HUES48 (cell line): ENCODE results near the gene ADAMTSL3.
"Not testable (repeated sequence)": the region's sequence is repeated elsewhere in the genome, so short reads cannot be mapped to it uniquely, and the experiment has no call there.

ENCODE experiments used
- H3K27ac ChIP-seq: one replicate; pipeline ENCODE4 v1.7.0; 2013; ENCODE audit warnings: low read depth, low read length, inconsistent platforms
- H3K27me3 ChIP-seq: 2 replicates; pipeline ENCODE4 v1.6.1; 2013; ENCODE audit warnings: mild to moderate bottlenecking, low read length; ENCODE audit not compliant: control insufficient read depth, insufficient read depth
- H3K36me3 ChIP-seq: 2 replicates; pipeline ENCODE4 v1.6.1; 2013; ENCODE audit warnings: low read length; ENCODE audit not compliant: control insufficient read depth, insufficient read depth
- H3K4me1 ChIP-seq: 2 replicates; pipeline ENCODE4 v1.6.1; 2013; ENCODE audit warnings: mild to moderate bottlenecking, low read length; ENCODE audit not compliant: control insufficient read depth, insufficient read depth
- H3K4me3 ChIP-seq: 2 replicates; pipeline ENCODE4 v1.5.1; 2013; ENCODE audit warnings: mild to moderate bottlenecking, low read depth, low read length
- H3K9ac ChIP-seq: 2 replicates; pipeline ENCODE4 v1.6.1; 2013; ENCODE audit warnings: mild to moderate bottlenecking, low read depth, low read length, moderate library complexity
- H3K9me3 ChIP-seq: 2 replicates; pipeline ENCODE4 v1.6.1; 2013; ENCODE audit warnings: low read length; ENCODE audit not compliant: control insufficient read depth, insufficient read depth

Gene ADAMTSL3

DNA sequence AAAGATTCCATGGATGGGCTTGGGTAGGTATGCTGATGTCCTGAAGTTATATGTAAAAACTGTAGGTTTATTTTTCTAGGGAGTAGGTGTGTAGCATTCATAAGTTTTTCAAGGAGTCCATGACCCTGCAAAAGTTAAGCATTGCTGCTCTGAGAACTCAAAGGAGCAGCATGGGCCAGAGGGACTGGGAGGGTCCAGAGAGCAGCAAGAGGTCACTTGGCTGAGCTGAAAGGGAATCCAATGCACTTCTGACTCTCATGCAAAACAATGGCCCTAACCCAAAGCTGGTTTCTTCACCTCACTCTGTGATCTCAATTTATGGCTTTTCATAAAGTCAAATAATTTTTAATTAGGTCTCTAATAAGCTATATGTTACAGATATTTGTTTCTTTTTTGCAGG, 383.4 kb downstream of the ADAMTSL3 start:
- Histone ChIP-seq H3K4me3 (no peak overlapping the region), H3K4me1 (0 out of 2 replicates have a peak, but pooled peaks cover 4% of the 10 kb centered on the region), H3K9me3 (no peaks in the 10 kb centered on the region), H3K27me3 (no peaks in the 10 kb centered on the region), H3K36me3 (no peaks in the 10 kb centered on the region), H3K27ac (no peak overlapping the region), H3K9ac (no peak overlapping the region)

DNA sequence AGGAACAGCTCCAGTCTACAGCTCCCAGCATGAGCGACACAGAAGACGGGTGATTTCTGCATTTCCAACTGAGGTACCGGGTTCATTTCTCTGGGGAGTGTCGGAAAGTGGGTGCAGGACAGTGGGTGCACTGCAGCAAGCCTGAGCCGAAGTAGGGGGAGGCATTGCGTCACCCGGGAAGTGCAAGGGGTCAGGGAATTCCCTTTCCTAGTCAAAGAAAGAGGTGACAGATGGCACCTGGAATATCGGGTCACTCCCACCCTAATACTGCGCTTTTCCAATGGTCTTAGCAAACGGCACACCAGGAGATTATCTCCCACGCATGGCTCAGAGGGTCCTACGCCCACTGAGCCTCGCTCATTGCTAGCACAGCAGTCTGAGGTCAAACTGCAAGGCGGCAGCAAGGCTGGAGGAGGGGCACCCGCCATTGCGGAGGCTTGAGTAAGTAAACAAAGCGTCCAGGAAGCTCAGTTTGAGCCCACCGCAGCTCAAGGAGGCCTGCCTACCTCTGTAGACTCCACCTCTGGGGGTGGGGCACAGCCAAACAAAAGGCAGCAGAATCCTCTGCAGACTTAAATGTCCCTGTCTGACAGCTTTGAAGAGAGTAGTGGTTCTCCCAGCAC, 388.6 kb downstream of the ADAMTSL3 start:
- H3K9ac ChIP-seq, H3K27me3 ChIP-seq, H3K4me1 ChIP-seq, H3K27ac ChIP-seq, H3K36me3 ChIP-seq, H3K9me3 ChIP-seq: not testable (repeated sequence)
- peak overlapping the region; percentile 17; the same call in 1 of the 2 replicates for H3K4me3 ChIP-seq

- no peak overlapping the region for H3K27ac ChIP-seq
Measured at GRCh38 chr15:84046064-84046637, 392.2 kb downstream of the ADAMTSL3 start.

DNA sequence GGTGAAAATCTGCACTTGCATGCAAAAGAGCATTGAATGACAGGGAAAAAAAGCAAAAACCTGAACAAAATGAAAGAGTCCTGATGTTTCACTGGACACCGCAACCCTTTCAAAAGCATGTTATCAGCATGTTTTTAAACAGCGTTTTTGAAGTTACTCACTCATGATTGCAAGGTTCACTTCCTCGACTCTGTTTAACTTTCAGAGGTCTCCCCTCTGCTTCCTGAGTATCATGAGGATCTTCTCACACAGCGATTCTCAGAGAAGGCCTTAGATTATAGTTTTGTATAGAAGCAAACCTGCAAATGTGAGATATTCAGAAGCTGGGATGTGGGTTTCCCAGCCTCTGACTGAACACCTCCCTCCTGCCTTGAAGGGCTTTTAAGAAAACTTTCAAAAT, 395.6 kb downstream of the ADAMTSL3 start:
- not testable (repeated sequence) for H3K4me3 ChIP-seq, H3K9ac ChIP-seq, H3K27ac ChIP-seq, H3K4me1 ChIP-seq, H3K36me3 ChIP-seq, H3K9me3 ChIP-seq, H3K27me3 ChIP-seq

More at GRCh38 chr15:84046064-84046637, 392.2 kb downstream of the ADAMTSL3 start:
- Histone ChIP-seq H3K4me3 (no peak overlapping the region), H3K9me3 (no peaks in the 10 kb centered on the region; the same call in 1 of the 2 replicates), H3K36me3 (no peaks in the 10 kb centered on the region), H3K9ac (no peak overlapping the region), H3K4me1 (no peaks in the 10 kb centered on the region), H3K27me3 (no peaks in the 10 kb centered on the region)

GRCh38 chr15:84050076-84050475, 396.2 kb downstream of the ADAMTSL3 start:
- H3K27ac ChIP-seq, result no peak overlapping the region
- no peak overlapping the region for H3K4me3 ChIP-seq

DNA sequence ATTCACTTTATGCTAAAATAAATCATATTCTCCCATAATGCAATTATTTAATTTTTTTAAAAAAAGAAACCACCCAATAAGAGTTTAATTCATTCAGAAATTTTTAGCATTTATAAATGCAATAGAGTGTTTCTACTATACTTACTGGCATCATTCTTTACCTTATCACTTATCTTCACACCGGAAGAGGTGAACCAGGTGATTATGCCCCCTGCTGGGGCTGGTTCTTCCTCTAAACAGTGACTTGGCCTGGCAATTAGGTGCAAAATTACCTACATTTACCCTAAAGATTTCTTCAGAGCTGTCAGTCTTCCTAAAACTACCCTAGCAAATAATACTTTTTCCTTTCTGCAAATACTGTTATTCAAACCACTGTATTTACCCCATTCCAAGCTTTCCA, 397.2 kb downstream of the ADAMTSL3 start:
- H3K9ac ChIP-seq, H3K4me1 ChIP-seq, H3K36me3 ChIP-seq, H3K27ac ChIP-seq, H3K9me3 ChIP-seq, H3K27me3 ChIP-seq, H3K4me3 ChIP-seq: not testable (repeated sequence)

More at GRCh38 chr15:84050076-84050475, 396.2 kb downstream of the ADAMTSL3 start:
- Histone ChIP-seq H3K9me3 (no peaks in the 10 kb centered on the region; the same call in 1 of the 2 replicates), H3K4me1 (no peaks in the 10 kb centered on the region), H3K36me3 (no peaks in the 10 kb centered on the region), H3K9ac (no peak overlapping the region), H3K27me3 (no peaks in the 10 kb centered on the region)

- H3K27ac ChIP-seq, H3K9ac ChIP-seq, H3K36me3 ChIP-seq, H3K4me3 ChIP-seq, H3K27me3 ChIP-seq, H3K9me3 ChIP-seq, H3K4me1 ChIP-seq: not testable (repeated sequence)
Measured at GRCh38 chr15:84054544-84054943, 400.6 kb downstream of the ADAMTSL3 start.

- peaks cover 5% of the 10 kb centered on the region; the same call in 1 of the 2 replicates for H3K9me3 ChIP-seq
- H3K4me1 ChIP-seq, result no peaks in the 10 kb centered on the region
- peaks cover 17% of the 10 kb centered on the region for H3K27me3 ChIP-seq
- no peaks in the 10 kb centered on the region for H3K36me3 ChIP-seq
- no peak overlapping the region for H3K4me3 ChIP-seq
- no peak overlapping the region for H3K9ac ChIP-seq
- peak overlapping the region; percentile 51 for H3K27ac ChIP-seq
Measured at GRCh38 chr15:84057714-84058331, 403.9 kb downstream of the ADAMTSL3 start.

DNA sequence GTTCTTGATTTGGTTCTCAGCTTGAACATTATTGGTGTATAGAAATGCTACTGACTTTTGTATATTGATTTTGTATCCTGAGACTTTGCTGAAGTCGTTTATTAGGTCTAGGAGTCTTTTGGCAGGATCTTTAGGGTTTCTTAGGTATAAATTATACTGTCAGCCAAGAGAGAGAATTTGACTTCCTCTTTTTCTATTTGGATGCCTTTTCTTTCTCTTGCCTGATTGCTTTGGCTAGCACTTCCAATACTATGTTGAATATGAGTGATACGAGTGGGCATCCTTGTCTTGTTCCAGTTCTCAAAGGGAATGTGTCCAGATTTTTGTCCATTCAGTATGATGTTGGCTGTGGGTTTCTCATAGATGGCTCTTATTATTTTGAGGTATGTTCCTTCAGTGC, 409.8 kb downstream of the ADAMTSL3 start:
- H3K9me3 ChIP-seq, result peaks cover 11% of the 10 kb centered on the region; the same call in 1 of the 2 replicates
- H3K4me1 ChIP-seq, H3K9ac ChIP-seq, H3K36me3 ChIP-seq, H3K4me3 ChIP-seq, H3K27ac ChIP-seq: not testable (repeated sequence)
- H3K27me3 ChIP-seq, result peaks cover 17% of the 10 kb centered on the region

DNA sequence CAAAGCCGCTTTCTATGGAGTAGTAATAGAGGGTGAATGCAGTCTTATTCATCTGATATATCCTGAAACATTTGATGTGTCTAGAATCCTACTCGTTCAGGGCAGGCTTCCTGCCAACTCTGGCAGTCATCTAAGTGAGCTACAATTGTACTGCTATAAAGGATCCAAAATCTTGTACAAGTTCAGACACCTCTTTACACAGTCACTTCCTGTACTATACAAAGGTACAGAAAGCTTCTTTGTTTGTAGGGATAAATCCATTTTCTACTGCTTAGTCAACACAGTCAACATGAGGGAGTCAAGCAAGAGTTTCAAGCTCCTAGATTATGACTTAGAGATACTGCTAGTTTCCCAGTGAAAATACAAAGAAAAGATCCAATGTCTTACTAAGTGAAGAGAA, 414.8 kb downstream of the ADAMTSL3 start:
- peaks cover 12% of the 10 kb centered on the region for H3K4me1 ChIP-seq
- H3K27me3 ChIP-seq, H3K27ac ChIP-seq, H3K4me3 ChIP-seq, H3K9me3 ChIP-seq, H3K9ac ChIP-seq, H3K36me3 ChIP-seq: not testable (repeated sequence)

- not testable (repeated sequence) for H3K36me3 ChIP-seq, H3K4me1 ChIP-seq, H3K27ac ChIP-seq, H3K9me3 ChIP-seq, H3K4me3 ChIP-seq, H3K9ac ChIP-seq
- peaks cover 29% of the 10 kb centered on the region for H3K27me3 ChIP-seq
Measured at GRCh38 chr15:84078038-84078437, 424.1 kb downstream of the ADAMTSL3 start.
